Dedifferentiated amniotic fluid mesenchymal stem cell (primary cell): ENCODE results near the gene ZPR1.
"Not testable (repeated sequence)": the region's sequence is repeated elsewhere in the genome, so short reads cannot be mapped to it uniquely, and the experiment has no call there.

Experiments used
- DNase-seq: peaks from one replicate; pipeline ENCODE4 v3.0.0-alpha.2; 2016; ENCODE audit errors: extremely low spot score

Gene ZPR1, protein sequence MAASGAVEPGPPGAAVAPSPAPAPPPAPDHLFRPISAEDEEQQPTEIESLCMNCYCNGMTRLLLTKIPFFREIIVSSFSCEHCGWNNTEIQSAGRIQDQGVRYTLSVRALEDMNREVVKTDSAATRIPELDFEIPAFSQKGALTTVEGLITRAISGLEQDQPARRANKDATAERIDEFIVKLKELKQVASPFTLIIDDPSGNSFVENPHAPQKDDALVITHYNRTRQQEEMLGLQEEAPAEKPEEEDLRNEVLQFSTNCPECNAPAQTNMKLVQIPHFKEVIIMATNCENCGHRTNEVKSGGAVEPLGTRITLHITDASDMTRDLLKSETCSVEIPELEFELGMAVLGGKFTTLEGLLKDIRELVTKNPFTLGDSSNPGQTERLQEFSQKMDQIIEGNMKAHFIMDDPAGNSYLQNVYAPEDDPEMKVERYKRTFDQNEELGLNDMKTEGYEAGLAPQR

DNA sequence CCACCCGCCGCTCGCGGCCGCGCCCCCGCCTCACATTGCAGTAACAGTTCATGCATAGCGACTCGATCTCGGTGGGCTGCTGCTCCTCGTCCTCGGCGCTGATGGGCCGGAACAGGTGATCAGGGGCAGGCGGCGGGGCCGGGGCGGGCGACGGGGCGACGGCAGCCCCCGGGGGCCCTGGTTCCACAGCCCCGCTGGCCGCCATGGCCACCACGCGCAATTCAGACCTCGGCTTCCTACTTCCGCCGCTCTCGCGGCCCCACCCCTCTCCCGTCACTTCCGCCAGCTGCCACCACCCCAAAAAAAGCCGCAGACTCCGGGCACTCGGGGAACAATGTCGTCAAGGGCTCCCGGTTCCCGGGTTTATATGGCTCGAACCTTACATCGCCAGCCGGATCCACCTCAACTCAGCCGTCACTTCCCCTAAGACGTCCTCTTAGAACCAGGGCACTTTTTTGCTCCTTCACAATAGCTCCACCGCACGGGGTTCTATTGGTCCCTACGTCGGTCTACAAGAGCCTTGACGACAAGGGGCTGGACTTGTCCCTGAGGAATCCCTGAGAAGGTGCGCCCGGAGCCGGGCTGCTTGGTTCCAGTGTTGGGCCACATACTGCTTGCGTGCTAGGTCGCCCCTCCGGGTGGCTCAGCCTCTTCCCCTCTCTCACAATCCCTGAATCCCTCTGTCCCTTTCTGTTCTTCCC, at the start of gene ZPR1:
Gene ZPR1 (minus strand): TSS at position 238 of the 701 bp plus-strand sequence. CDS start 33 bp downstream, at position 205.
- peak; percentile 77 for DNase-seq

DNA sequence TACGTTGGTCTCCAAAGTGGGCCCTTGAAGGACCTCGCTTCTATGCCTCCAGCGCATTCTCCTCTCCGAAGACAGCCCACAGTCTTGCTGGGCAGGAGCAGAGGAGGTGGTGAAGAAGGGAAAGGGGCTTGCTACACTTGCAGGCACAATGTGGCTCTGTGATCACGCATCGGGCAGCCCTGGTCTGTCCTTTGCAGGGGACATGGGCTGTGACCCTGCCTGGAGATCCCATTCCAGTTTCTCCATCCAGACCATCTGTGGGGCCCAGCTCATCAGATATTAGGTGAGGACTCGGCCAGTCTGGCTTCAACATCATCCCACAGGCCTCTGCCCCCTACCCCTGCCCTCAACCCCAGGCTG, 48.8 kb upstream of the ZPR1 start:
- DNase-seq, result no peak

DNA sequence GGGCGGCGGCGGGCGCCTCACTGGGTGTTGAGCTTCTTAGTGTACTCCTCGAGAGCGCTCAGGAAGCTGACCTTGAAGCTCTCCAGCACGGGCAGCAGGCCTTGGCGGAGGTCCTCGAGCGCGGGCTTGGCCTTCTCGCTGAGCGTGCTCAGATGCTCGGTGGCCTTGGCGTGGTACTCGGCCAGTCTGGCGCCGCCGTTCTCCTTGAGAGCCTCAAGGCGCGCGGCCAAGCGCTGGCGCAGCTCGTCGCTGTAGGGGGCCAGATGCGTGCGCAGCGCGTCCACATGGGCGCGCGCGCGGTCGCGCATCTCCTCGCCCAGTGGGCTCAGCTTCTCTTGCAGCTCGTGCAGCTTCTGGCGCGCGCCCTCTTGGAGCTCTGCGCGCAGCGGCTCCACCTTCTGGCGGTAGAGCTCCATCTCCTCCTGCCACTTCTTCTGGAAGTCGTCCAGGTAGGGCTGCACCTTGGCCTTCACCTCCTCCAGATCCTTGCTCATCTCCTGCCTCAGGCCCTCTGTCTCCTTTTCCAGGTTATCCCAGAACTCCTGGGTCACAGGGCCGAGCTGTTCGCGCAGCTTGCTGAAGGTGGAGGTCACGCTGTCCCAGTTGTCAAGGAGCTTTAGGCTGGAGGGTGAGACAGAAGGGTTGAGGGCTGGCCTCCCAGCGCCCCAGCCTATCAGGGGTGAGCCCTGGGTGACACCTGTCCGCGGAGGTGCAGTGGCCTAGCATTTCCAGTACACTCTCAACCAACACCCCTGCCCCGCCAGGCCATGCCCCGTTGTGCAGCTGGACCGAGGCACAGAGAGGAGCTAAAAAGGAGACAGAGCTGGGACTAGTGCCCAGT, 48.2 kb upstream of the ZPR1 start:
- peak; percentile 71 for DNase-seq

DNA sequence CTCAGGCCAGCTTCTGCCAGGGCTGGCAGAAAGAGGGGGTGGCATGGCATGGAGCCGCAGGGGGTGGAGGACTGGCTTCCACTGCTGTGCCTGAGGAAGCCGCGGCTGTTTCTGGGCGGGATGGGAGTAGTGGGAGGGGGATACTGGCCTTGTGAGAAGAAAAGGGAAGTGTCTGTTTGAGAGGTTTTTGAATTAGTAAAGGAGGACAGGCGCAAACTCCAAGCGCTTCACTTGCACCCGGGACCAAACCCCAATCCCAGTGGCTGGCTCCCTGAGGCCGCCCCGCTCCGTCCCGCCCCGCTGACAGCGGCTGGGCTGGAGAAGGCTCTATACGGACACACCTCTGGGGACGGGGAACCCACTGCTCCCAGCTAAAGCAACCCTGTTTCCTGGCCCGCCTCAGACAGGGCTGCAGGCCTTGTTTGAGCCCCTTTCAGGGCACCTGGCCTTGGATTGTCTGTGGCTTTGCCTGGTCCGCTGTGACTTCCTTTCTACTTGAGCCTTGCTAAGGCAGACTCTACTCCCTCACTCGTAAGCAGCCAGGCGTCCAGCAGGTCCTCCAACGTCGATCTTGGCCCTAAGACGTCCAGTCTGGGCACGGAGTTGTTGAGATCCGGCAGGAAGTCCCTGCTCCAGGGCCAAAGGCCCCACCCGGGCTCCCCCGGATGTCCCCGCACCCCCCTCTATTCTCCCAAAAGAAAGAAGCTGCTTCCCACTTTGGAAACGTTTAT, 47.4 kb upstream of the ZPR1 start:
- DNase-seq, result no peak

DNA sequence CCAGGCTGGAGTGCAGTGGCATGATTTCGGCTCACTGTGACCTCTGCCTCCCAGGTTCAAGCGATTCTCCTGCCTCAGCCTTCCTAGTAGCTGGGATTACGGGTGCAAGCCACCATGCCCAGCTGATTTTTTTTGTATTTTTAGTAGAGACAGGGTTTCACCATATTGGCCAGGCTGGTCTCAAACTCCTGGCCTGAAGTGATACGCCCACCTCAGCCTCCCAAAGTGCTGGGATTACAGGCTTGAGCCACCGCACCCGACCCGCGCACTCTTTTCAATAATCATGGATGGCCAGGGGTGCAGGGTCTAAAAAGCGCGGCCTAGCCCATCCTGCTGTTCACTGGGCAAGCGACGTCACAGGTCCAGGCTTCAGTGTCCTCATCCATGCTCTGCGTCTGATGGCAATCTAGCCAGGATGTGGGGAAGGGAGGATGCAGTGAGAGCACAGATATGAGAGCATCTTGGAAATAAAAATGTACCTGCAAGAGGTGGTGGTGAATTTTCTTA, 46.8 kb upstream of the ZPR1 start:
- DNase-seq, result not testable (repeated sequence)

DNA sequence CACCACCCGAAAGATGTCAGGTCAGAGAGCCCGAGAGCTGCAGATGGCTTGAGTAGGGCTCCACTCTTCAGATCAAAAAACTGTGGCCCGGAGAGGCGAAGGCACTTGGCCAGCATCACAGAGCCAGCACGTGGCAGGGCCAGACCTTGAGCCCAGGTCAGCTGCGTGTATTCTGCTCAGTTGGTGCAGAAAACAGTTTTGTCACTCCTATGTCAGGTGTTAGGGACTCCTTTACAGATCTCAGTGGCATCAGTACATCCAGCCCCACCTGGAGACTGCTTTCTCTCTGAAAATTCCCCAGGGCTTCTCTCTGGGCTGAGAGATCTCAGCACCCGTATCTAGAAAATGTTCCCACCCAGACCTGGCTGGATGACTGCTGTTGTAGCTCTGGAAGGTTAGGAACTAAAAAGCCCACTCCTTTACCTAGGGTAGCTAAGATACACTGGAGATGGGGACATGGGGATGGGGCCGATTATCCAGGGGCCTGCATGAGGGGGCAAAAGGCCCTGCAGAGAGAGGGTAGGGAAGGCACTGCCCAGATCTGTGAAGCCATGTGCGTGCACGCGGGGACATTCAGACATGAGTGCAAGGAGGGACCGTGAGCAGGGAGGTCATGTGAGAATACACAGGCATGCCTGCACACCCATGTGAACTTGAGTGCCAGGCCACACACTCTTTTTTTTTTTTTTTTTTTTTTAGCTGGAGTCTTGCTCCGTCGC, 46.2 kb upstream of the ZPR1 start:
- DNase-seq, result no peak

DNA sequence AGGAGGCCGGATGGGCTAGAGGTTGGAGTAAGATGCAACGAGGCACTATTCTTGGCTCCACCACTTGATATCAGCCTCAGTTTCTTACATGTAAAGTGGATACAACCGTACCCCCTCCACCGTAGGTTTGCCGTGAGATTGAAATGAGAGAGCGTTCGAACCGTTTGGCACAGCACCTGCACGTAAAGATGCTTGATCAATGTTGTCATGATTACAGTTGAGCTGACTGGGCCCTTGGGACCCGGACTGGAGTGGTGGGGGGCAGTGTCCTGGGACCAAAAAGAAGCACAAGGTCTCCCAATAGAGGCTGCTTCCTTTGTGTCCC, 45.6 kb upstream of the ZPR1 start:
- no peak for DNase-seq

DNA sequence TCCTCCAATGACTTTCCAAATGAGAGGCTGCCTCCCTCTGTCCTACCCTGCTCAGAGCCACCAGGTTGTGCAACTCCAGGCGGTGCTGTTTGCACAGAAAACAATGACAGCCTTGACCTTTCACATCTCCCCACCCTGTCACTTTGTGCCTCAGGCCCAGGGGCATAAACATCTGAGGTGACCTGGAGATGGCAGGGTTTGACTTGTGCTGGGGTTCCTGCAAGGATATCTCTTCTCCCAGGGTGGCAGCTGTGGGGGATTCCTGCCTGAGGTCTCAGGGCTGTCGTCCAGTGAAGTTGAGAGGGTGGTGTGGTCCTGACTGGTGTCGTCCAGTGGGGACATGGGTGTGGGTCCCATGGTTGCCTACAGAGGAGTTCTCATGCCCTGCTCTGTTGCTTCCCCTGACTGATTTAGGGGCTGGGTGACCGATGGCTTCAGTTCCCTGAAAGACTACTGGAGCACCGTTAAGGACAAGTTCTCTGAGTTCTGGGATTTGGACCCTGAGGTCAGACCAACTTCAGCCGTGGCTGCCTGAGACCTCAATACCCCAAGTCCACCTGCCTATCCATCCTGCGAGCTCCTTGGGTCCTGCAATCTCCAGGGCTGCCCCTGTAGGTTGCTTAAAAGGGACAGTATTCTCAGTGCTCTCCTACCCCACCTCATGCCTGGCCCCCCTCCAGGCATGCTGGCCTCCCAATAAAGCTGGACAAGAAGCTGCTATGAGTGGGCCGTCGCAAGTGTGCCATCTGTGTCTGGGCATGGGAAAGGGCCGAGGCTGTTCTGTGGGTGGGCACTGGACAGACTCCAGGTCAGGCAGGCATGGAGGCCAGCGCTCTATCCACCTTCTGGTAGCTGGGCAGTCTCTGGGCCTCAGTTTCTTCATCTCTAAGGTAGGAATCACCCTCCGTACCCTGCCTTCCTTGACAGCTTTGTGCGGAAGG, 44.8 kb upstream of the ZPR1 start:
- no peak for DNase-seq

DNA sequence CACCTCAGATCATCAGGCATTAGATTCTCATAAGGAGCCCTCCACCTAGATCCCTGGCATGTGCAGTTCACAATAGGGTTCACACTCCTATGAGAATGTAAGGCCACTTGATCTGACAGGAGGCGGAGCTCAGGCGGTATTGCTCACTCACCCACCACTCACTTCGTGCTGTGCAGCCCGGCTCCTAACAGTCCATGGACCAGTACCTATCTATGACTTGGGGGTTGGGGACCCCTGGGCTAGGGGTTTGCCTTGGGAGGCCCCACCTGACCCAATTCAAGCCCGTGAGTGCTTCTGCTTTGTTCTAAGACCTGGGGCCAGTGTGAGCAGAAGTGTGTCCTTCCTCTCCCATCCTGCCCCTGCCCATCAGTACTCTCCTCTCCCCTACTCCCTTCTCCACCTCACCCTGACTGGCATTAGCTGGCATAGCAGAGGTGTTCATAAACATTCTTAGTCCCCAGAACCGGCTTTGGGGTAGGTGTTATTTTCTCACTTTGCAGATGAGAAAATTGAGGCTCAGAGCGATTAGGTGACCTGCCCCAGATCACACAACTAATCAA, 44.0 kb upstream of the ZPR1 start:
- no peak for DNase-seq

DNA sequence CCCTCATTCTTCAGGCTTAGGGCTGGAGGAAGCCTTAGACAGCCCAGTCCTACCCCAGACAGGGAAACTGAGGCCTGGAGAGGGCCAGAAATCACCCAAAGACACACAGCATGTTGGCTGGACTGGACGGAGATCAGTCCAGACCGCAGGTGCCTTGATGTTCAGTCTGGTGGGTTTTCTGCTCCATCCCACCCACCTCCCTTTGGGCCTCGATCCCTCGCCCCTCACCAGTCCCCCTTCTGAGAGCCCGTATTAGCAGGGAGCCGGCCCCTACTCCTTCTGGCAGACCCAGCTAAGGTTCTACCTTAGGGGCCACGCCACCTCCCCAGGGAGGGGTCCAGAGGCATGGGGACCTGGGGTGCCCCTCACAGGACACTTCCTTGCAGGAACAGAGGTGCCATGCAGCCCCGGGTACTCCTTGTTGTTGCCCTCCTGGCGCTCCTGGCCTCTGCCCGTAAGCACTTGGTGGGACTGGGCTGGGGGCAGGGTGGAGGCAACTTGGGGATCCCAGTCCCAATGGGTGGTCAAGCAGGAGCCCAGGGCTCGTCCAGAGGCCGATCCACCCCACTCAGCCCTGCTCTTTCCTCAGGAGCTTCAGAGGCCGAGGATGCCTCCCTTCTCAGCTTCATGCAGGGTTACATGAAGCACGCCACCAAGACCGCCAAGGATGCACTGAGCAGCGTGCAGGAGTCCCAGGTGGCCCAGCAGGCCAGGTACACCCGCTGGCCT, 42.5 kb upstream of the ZPR1 start:
- no peak for DNase-seq

DNA sequence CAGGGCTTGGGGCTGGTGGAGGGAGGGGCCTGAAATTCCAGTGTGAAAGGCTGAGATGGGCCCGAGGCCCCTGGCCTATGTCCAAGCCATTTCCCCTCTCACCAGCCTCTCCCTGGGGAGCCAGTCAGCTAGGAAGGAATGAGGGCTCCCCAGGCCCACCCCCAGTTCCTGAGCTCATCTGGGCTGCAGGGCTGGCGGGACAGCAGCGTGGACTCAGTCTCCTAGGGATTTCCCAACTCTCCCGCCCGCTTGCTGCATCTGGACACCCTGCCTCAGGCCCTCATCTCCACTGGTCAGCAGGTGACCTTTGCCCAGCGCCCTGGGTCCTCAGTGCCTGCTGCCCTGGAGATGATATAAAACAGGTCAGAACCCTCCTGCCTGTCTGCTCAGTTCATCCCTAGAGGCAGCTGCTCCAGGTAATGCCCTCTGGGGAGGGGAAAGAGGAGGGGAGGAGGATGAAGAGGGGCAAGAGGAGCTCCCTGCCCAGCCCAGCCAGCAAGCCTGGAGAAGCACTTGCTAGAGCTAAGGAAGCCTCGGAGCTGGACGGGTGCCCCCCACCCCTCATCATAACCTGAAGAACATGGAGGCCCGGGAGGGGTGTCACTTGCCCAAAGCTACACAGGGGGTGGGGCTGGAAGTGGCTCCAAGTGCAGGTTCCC, 41.8 kb upstream of the ZPR1 start, which contains the start of gene APOC3:
Gene APOC3 (plus strand): TSS at position 383 of the 659 bp plus-strand sequence. CDS start 676 bp downstream, outside the sequence.
- no peak for DNase-seq

DNA sequence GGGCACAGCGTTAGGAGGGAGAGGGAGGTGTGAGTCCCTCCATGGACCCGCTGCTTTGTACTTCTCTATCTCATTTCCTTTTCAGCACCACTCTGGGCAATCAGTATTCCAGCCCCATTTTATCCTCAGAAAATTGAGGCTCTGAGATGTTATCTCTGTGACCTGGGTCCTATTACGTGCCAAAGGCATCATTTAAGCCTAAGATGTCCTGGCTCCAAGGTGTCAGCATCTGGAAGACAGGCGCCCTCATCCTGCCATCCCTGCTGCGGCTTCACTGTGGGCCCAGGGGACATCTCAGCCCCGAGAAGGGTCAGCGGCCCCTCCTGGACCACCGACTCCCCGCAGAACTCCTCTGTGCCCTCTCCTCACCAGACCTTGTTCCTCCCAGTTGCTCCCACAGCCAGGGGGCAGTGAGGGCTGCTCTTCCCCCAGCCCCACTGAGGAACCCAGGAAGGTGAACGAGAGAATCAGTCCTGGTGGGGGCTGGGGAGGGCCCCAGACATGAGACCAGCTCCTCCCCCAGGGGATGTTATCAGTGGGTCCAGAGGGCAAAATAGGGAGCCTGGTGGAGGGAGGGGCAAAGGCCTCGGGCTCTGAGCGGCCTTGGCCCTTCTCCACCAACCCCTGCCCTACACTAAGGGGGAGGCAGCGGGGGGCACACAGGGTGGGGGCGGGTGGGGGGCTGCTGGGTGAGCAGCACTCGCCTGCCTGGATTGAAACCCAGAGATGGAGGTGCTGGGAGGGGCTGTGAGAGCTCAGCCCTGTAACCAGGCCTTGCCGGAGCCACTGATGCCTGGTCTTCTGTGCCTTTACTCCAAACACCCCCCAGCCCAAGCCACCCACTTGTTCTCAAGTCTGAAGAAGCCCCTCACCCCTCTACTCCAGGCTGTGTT, 41.1 kb upstream of the ZPR1 start:
- no peak for DNase-seq

DNA sequence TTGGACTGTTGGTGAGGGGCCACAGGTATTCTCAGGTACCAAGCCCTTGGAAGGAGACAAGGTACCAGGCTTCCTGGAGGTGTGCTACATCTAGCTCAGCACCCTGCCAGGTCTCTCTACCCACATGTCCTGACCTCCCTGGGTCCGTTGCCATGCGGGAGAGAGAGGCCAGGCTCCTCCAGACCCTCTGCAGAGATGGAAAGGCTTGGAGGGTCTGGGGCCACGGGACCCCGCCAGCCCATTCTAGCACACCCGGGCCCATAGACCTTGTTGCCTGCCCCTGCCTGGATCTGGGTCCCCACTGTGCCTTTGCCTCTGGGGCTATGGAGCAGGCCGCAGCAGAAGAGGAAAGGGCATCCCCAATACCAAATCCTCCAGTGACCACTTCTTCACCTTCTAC, 39.6 kb upstream of the ZPR1 start:
- no peak for DNase-seq

DNA sequence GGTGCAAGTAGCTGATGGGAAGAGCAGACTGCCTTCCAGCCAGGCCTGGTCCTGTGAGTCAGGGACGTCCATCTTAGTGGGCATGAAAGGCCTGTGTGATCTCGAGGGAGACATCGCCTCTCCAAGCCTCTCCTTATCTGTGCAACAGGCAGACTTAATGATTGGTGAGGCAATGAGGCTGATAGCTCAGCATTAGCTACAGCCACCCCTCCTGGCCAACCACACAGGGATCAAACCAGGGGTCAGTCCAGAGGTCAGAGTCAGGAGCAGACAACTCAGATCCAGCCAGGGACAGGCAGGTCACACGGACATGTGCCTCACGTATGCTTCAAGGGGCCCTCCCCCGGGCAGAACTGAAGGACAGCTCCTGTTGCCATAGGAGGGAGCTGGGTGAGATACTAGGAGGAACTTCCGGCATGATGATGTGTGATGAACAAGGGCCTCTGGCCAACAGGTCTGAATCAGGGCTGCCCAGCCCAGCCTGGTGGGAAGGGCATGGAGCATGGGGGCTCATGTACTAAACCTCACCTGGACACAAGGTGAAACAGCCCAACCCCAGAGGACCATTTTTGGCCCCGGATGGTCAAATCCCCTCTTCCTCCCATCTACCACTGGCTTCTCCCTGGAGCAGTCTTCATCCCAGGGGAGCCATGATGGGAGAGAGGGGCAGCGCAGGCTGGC, 39.1 kb upstream of the ZPR1 start:
- no peak for DNase-seq

DNA sequence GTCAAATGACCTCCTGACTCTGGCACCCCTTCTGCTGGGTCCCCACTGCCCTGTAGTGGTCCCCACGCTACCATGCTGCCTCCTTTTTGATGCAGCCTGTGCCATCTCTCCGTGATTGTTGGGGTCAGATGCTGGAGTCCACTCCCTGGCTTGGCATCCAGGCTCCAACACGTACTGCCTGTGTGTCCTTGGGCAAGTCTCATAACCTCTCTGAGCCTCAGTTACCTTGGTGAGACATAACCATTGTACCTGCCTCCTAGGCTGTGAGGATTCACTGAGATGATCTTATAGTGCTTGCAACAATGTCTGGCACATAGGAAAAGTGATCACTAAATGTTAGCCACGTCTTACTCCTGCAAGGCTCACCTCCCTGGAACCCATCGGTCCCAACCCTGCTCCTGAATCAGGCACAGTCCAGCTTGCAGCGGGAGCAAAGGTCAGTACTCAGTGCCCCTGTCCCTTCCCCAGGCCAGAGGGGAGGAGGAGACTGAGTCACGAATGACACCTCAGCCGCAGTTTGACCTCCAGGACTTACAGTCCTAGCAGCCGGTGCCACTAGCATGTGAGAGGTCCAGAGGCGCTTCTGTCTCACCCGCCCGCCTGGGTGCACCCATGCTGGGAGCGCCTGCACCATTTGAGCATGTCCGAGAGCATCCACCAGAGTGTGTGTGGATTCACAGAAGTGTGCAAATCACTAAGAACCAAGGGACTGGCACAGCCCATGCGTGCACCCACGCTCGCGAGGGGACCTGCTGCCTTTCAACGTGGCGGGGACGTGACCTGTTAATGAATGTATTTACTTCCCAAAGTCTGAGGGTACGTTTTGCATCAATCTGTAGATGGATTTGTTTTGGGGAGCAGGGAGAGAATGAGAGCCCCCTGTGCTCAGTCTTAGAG, 38.3 kb upstream of the ZPR1 start:
- no peak for DNase-seq
